RWPE2 (cell line): ENCODE data around the gene LEO1.

ENCODE experiments used
- ATAC-seq: fragments of 200-7000 bp; cut with Tn5 transposase; 3 replicates; pipeline ENCODE4 v1.9.1; 2021; ENCODE audit warnings: low read depth
- DNase-seq: peaks from one replicate; pipeline ENCODE4 v3.0.0-alpha.2; 2020; ENCODE audit warnings: low spot score
- H3K27ac ChIP-seq: fragments of 450-650 bp; 2 replicates; pipeline ENCODE4 v1.5.1; 2017; ENCODE audit warnings: mild to moderate bottlenecking; ENCODE audit not compliant: poor library complexity, severe bottlenecking
- H3K27me3 ChIP-seq: fragments of 250-450 bp; sonication (Bioruptor Pico); 2 replicates; pipeline ENCODE4 v1.5.1; 2021; ENCODE audit warnings: mild to moderate bottlenecking, moderate library complexity; ENCODE audit not compliant: insufficient read depth, poor library complexity, severe bottlenecking
- H3K36me3 ChIP-seq: fragments of 250-450 bp; sonication (Bioruptor Pico); 2 replicates; pipeline ENCODE4 v1.5.1; 2020; ENCODE audit warnings: low read depth, mild to moderate bottlenecking, moderate library complexity
- H3K4me1 ChIP-seq: fragments of 250-450 bp; sonication (Bioruptor Pico); 2 replicates; pipeline ENCODE4 v1.5.1; 2021; ENCODE audit warnings: mild to moderate bottlenecking, moderate library complexity; ENCODE audit not compliant: insufficient read depth, poor library complexity, severe bottlenecking
- H3K4me3 ChIP-seq: fragments of 250-450 bp; sonication (Bioruptor Pico); 2 replicates; pipeline ENCODE4 v1.5.1; 2021; ENCODE audit warnings: mild to moderate bottlenecking, moderate library complexity; ENCODE audit not compliant: severe bottlenecking
- H3K9me3 ChIP-seq: fragments of 250-450 bp; sonication (Bioruptor Pico); 2 replicates; pipeline ENCODE4 v1.5.1; 2021; ENCODE audit warnings: mild to moderate bottlenecking, moderate library complexity; ENCODE audit not compliant: severe bottlenecking
- TF ChIP-seq, protein P1 (sequence below): fragments of 450-650 bp; IDR thresholded peaks from one replicate; pipeline ENCODE4 v1.5.1; 2017; ENCODE audit warnings: mild to moderate bottlenecking, moderate library complexity; ENCODE audit not compliant: poor library complexity, severe bottlenecking

Gene LEO1

DNA sequence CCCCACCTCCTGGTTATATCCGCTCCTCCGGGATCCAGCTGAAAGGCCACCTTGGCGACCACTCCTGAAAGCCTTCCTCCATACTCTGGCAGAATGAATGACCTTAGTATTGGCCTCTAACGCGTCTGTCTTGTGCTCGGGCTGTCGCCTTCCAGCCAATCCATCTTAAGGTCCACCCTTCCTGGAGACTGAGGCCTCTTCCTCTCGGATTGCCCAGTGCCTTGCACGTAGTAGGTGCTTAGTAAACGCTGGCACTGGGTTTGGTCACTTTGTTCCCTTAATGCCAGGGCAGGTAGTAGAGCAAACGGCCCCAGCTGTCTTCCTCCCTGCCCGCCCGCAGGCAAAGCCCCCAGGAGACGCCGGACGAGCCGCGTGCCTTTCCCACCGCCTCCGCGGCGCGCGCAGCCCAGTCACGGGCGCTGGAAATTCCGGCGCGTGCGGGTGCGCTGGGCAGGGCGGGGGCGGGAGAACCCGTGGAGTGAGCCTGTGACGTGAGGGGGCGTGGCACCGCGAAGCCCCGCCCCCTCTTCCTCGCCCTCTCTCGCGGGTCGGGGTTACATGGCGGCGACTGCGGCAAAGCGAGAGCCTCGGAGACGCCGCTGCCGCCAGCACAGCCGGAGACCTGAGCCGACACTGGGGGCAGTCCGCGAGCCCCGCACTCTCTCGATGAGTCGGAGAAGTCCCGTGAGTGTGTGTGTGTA is 47.3 kb upstream of the LEO1 start, which contains the start of gene MAPK6:
Gene MAPK6 (plus strand): TSS at position 527 of the 701 bp plus-strand sequence. CDS start 27,242 bp downstream, outside the sequence.
- H3K36me3 ChIP-seq = peaks cover 20% of the 10 kb centered on the region
- DNase-seq (peak; percentile 93), ATAC-seq (peak; percentile 53)
- peak within 1 kb of the TSS; percentile 75 for H3K4me3 ChIP-seq
- TF ChIP-seq, protein P1, sequence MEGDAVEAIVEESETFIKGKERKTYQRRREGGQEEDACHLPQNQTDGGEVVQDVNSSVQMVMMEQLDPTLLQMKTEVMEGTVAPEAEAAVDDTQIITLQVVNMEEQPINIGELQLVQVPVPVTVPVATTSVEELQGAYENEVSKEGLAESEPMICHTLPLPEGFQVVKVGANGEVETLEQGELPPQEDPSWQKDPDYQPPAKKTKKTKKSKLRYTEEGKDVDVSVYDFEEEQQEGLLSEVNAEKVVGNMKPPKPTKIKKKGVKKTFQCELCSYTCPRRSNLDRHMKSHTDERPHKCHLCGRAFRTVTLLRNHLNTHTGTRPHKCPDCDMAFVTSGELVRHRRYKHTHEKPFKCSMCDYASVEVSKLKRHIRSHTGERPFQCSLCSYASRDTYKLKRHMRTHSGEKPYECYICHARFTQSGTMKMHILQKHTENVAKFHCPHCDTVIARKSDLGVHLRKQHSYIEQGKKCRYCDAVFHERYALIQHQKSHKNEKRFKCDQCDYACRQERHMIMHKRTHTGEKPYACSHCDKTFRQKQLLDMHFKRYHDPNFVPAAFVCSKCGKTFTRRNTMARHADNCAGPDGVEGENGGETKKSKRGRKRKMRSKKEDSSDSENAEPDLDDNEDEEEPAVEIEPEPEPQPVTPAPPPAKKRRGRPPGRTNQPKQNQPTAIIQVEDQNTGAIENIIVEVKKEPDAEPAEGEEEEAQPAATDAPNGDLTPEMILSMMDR = no peak
- no peaks in the 10 kb centered on the region for H3K27me3 ChIP-seq
- peak within 1 kb of the TSS; percentile 92 for H3K27ac ChIP-seq
- no peaks in the 10 kb centered on the region for H3K9me3 ChIP-seq
- H3K4me1 ChIP-seq = peaks cover 18% of the 10 kb centered on the region

DNA sequence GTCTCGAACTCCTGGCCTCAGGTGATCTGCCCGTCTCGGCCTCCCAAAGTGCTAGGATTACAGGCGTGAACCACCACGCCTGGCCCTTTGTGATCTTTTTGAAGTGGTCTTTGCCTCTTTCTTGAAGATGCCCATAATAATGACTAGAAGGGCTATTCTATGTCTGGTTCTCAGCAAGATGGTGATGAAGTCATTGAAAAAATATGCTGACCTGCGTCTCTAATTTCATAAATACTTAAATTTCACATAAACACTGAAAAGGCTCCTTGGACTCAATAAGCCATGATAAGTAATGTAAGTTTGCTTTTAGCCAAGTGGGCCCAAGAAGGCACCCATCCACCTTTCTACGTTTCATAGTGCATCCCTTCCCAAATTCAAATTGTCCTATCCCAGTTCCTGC is 46.7 kb upstream of the LEO1 start:
- peak overlapping the region; percentile 75 for H3K4me3 ChIP-seq
- peak overlapping the region; percentile 92 for H3K27ac ChIP-seq
- TF ChIP-seq, protein P1 = no peak
- ATAC-seq = no peak
- peaks cover 14% of the 10 kb centered on the region for H3K36me3 ChIP-seq
- no peaks in the 10 kb centered on the region for H3K27me3 ChIP-seq
- no peak for DNase-seq
- peaks cover 24% of the 10 kb centered on the region for H3K4me1 ChIP-seq
- H3K9me3 ChIP-seq = no peaks in the 10 kb centered on the region

GRCh38 chr15:52016316-52016715 is 44.7 kb upstream of the LEO1 start:
- Histone ChIP-seq H3K4me1 (peaks cover 32% of the 10 kb centered on the region), H3K36me3 (peaks cover 12% of the 10 kb centered on the region), H3K27ac (no peak overlapping the region), H3K27me3 (no peaks in the 10 kb centered on the region), H3K9me3 (no peaks in the 10 kb centered on the region), H3K4me3 (no peak overlapping the region)
- TF ChIP-seq, protein P1 = no peak
- DNase-seq (no peak), ATAC-seq (no peak)

DNA sequence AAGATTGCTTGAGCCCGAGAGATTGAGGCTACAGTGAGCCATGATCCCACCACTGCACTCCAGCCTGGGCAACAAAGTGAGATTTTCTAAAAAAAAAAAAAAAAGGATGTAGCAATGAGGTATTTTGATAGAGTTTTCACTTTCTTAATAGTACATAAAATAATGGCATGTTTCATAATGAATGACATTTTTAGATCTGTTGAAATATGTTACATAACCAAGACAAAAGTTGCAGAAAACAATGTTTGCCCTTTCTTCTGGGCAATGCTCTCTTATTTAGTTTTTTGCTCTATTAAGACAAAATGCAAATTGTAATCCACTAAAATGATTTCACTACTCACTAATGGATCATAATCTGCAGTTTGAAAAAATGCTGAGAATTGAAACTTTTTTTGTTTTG is 43.0 kb upstream of the LEO1 start:
- H3K9me3 ChIP-seq = no peaks in the 10 kb centered on the region
- H3K27me3 ChIP-seq = no peaks in the 10 kb centered on the region
- H3K4me1 ChIP-seq = peaks cover 47% of the 10 kb centered on the region
- ATAC-seq (no peak), DNase-seq (no peak)
- peak overlapping the region; percentile 73 for H3K27ac ChIP-seq
- TF ChIP-seq, protein P1 = no peak
- H3K36me3 ChIP-seq = no peaks in the 10 kb centered on the region
- no peak overlapping the region for H3K4me3 ChIP-seq

- DNase-seq = no peak
- Histone ChIP-seq H3K9me3 (no peaks in the 10 kb centered on the region), H3K27me3 (no peaks in the 10 kb centered on the region), H3K4me3 (no peak overlapping the region), H3K4me1 (peaks cover 55% of the 10 kb centered on the region), H3K36me3 (no peaks in the 10 kb centered on the region), H3K27ac (peak overlapping the region; percentile 73)
- TF ChIP-seq, protein P1 = no peak
- peak; percentile 78 for ATAC-seq
These were observed 41.7 kb upstream of the LEO1 start for GRCh38 chr15:52013151-52013791.
